A549 (cell line): ENCODE measurements around the gene HSPBP1.

Experiments used
- BCL3 ChIP-seq: fragments of >200 bp; sonication (Bioruptor Twin); formaldehyde crosslinking; IDR thresholded peaks from 3 replicates; pipeline ENCODE4 v1.6.1; 2016
- CTCF ChIP-seq: fragments of >200 bp; sonication (Bioruptor Twin); formaldehyde crosslinking; IDR thresholded peaks from 3 replicates; pipeline ENCODE4 v1.5.1; 2016
- E2F6 ChIP-seq: IDR thresholded peaks from 2 replicates; pipeline ENCODE4 v1.6.1; 2012; ENCODE audit warnings: low read depth, borderline replicate concordance
- EP300 ChIP-seq, 2 experiments: fragments of >200 bp; sonication (Bioruptor Twin); formaldehyde crosslinking; IDR thresholded peaks; 2 replicates in 1 of 2; 3 replicates in 1 of 2; pipeline ENCODE4 v1.6.1; 2016 to 2017
- MAZ ChIP-seq: fragments of 150-350 bp; IDR thresholded peaks from 2 replicates; pipeline ENCODE4 v1.6.1; 2014; ENCODE audit warnings: antibody characterized with exemption, low read depth, low read length, borderline replicate concordance
- PBX3 ChIP-seq: IDR thresholded peaks from 2 replicates; pipeline ENCODE4 v1.6.1; 2012
- POLR2A ChIP-seq: IDR thresholded peaks from 2 replicates; pipeline ENCODE4 v1.6.1; 2012; ENCODE audit warnings: mild to moderate bottlenecking, low read length
- RAD21 ChIP-seq, 2 experiments: fragments of >200 bp in 1 of 2; sonication (Bioruptor Twin) in 1 of 2; formaldehyde crosslinking in 1 of 2; IDR thresholded peaks in 1 of 2; conservative IDR thresholded peaks in 1 of 2; 2 replicates in 1 of 2; 3 replicates in 1 of 2; pipeline ENCODE4 v1.6.1; 2012 to 2018; ENCODE audit warnings: inconsistent platforms in 1 of 2

GRCh38 chr19:55241935-55242464, 37.9 kb downstream of the HSPBP1 start:
- TF ChIP-seq E2F6 (no peak), POLR2A (no peak), EP300 (IDR thresholded peaks at IDR 0.05) (no peak), CTCF (no peak), RAD21 (conservative IDR thresholded peaks at IDR 0.05 in 1 of 2, IDR thresholded peaks at IDR 0.05 in 1 of 2) (no peak), MAZ (no peak), PBX3 (no peak), BCL3 (no peak)
